Neural cell (in vitro differentiated cells): ENCODE measurements around the gene DYRK3.

Experiments
- EP300 ChIP-seq: fragments of 450-650 bp; conservative IDR thresholded peaks from 2 replicates; pipeline ENCODE4 v1.6.1; 2014; ENCODE audit warnings: antibody characterized with exemption, mild to moderate bottlenecking, moderate library complexity; ENCODE audit not compliant: poor library complexity, severe bottlenecking
- MXI1 ChIP-seq: fragments of 450-650 bp; conservative IDR thresholded peaks from 2 replicates; pipeline ENCODE4 v1.6.1; 2014; ENCODE audit warnings: antibody characterized with exemption, mild to moderate bottlenecking; ENCODE audit not compliant: poor library complexity, severe bottlenecking
- SMC3 ChIP-seq: fragments of 450-650 bp; conservative IDR thresholded peaks from 2 replicates; pipeline ENCODE4 v1.6.1; 2014; ENCODE audit warnings: antibody characterized with exemption, mild to moderate bottlenecking, moderate library complexity; ENCODE audit not compliant: poor library complexity
- TAF1 ChIP-seq: IDR thresholded peaks from 2 replicates; pipeline ENCODE4 v1.6.1; 2012; ENCODE audit warnings: low read depth
- TF ChIP-seq, protein P1 (sequence below): fragments of 450-650 bp; IDR thresholded peaks from 2 replicates; pipeline ENCODE4 v1.5.1; 2014; ENCODE audit warnings: antibody characterized with exemption, mild to moderate bottlenecking, moderate library complexity; ENCODE audit not compliant: poor library complexity, severe bottlenecking

DNA sequence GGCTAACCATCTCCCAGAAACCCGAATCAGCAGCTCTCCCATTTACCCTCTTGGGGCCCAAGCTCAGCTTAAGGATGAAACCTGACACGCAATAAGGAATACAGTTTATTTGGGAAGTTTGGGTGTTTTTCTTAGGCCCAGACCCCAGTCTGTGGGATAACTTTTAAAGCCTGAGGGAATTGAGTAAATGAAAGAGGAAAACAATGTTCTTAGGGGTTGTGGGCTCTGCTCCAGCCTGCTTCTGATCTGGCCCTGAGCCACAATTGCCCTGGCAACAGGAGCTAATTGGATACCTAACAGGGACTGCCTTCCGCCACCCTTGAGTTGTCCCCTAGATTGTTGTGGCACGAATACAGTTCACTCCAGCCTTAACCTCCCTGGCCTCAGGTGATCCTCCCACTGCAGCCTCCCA lies 20.1 kb downstream of the DYRK3 start:
- TF ChIP-seq, protein P1, sequence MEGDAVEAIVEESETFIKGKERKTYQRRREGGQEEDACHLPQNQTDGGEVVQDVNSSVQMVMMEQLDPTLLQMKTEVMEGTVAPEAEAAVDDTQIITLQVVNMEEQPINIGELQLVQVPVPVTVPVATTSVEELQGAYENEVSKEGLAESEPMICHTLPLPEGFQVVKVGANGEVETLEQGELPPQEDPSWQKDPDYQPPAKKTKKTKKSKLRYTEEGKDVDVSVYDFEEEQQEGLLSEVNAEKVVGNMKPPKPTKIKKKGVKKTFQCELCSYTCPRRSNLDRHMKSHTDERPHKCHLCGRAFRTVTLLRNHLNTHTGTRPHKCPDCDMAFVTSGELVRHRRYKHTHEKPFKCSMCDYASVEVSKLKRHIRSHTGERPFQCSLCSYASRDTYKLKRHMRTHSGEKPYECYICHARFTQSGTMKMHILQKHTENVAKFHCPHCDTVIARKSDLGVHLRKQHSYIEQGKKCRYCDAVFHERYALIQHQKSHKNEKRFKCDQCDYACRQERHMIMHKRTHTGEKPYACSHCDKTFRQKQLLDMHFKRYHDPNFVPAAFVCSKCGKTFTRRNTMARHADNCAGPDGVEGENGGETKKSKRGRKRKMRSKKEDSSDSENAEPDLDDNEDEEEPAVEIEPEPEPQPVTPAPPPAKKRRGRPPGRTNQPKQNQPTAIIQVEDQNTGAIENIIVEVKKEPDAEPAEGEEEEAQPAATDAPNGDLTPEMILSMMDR = no peak
- no peak for TF ChIP-seq EP300
- no peak for TF ChIP-seq TAF1
- no peak for TF ChIP-seq SMC3
- TF ChIP-seq MXI1 = no peak
